ENCODE measurements around the gene SLC3A2. TPM values are rescaled to one million over a fixed set of nuclear protein-coding genes. Genes with fewer than 3 reads are reported as not detected.

Gene SLC3A2
- total and polyA plus RNA-seq, 2 of the 13 experiments (the other 11 are each of a cell fraction or from before 2014, with no cell fraction given): 213 to 226 TPM

DNA sequence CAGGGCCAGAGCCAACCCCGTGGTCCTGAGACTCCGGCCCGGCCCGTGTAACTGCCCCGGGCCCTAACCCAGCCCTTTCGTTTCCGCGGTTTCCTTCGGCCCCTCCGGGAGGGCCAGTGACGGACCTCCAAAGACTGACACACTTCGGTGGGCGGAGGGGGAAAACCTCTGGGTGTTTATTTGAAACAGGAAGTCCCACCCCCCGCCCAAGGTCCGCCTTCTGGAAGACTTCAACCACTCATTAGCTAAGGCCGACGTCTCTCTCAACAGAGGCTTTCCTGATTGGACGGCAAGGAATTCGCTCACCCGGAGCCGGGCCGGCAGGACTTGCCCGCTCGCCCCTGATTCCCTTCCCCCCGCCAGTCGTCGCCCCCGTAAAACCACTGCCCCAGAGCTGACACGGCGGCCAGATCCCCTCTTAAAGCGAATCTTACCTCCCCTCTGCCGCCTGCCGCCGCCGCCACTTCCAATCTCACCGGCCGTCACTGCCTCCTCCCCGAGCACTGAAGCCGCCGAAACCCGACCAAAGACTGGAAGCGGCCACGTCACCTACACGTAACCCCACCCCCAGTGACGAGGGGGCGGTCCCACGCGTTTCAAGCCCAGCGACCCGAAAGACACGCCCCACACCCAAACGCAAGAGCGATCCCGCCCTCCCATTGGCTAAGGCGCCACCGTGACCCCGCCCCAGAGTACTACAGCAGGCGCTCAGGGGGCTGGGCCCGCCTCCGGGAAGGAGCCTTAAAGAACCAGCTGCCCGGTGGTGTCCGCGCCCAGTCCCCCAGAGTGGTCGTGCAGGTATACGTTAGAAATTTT is 49.0 kb upstream of the SLC3A2 start, which contains the start of gene STX5 (continued):
- TF ChIP-seq NAIF1 (CRISPR knock-in tag; IDR thresholded peaks at IDR 0.05; ENCODE audit: borderline replicate concordance) (no peak), ZNF24 (IDR thresholded peaks at IDR 0.05) (no peak), ZNF709 (CRISPR knock-in tag; IDR thresholded peaks at IDR 0.05) (peak; percentile 69; the same call in 1 of the 2 replicates), EZH2 (conservative IDR thresholded peaks at IDR 0.05; ENCODE audit: low read depth, low read length) (no peak), ASH2L (IDR thresholded peaks at IDR 0.05; ENCODE audit: insufficient read length, low read depth, low read length) (peak; percentile 72), ZNF749 (CRISPR knock-in tag; IDR thresholded peaks at IDR 0.05; ENCODE audit: borderline replicate concordance) (0 out of 2 replicates have a peak, but pooled peaks have one; percentile 25), NFKBIZ (CRISPR knock-in tag; IDR thresholded peaks at IDR 0.05) (0 out of 2 replicates have a peak, but pooled peaks have one; percentile 22), DMAP1 (CRISPR knock-in tag; IDR thresholded peaks at IDR 0.05) (peak; percentile 75; the same call in 1 of the 2 replicates), POLR2AphosphoS5 (IDR thresholded peaks at IDR 0.05; ENCODE audit: low read depth, low read length) (peak; percentile 81), KLF15 (CRISPR knock-in tag; IDR thresholded peaks at IDR 0.05; ENCODE audit: borderline replicate concordance) (0 out of 2 replicates have a peak, but pooled peaks have one; percentile 43), TBL1XR1 (IDR thresholded peaks at IDR 0.05; ENCODE audit: borderline replicate concordance, low read length, partially characterized antibody) (peak; percentile 24), TCF12 (IDR thresholded peaks at IDR 0.05) (no peak), TCF12 (CRISPR knock-in tag; IDR thresholded peaks at IDR 0.05) (no peak), ARNT2 (CRISPR knock-in tag; IDR thresholded peaks at IDR 0.05; ENCODE audit: low read depth) (peak; percentile 87), HIVEP1 (CRISPR knock-in tag; IDR thresholded peaks at IDR 0.05) (peak; percentile 80), MED13 (CRISPR knock-in tag; IDR thresholded peaks at IDR 0.05) (0 out of 2 replicates have a peak, but pooled peaks have one; percentile 15), SP5 (CRISPR knock-in tag; IDR thresholded peaks at IDR 0.05; ENCODE audit: borderline replicate concordance, low read depth) (peak; percentile 12; the same call in 1 of the 2 replicates), THAP11 (CRISPR knock-in tag; IDR thresholded peaks at IDR 0.05) (peak; percentile 75)
- TF ChIP-seq, protein P1, sequence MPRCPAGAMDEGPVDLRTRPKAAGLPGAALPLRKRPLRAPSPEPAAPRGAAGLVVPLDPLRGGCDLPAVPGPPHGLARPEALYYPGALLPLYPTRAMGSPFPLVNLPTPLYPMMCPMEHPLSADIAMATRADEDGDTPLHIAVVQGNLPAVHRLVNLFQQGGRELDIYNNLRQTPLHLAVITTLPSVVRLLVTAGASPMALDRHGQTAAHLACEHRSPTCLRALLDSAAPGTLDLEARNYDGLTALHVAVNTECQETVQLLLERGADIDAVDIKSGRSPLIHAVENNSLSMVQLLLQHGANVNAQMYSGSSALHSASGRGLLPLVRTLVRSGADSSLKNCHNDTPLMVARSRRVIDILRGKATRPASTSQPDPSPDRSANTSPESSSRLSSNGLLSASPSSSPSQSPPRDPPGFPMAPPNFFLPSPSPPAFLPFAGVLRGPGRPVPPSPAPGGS (CRISPR knock-in tag; IDR thresholded peaks at IDR 0.05): peak; percentile 54; the same call in 1 of the 2 replicates
- TF ChIP-seq, protein P2, sequence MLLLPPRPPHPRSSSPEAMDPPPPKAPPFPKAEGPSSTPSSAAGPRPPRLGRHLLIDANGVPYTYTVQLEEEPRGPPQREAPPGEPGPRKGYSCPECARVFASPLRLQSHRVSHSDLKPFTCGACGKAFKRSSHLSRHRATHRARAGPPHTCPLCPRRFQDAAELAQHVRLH (CRISPR knock-in tag; IDR thresholded peaks at IDR 0.05; ENCODE audit: borderline replicate concordance, low read depth): 0 out of 2 replicates have a peak, but pooled peaks have one; percentile 26
- TF ChIP-seq, protein P3, sequence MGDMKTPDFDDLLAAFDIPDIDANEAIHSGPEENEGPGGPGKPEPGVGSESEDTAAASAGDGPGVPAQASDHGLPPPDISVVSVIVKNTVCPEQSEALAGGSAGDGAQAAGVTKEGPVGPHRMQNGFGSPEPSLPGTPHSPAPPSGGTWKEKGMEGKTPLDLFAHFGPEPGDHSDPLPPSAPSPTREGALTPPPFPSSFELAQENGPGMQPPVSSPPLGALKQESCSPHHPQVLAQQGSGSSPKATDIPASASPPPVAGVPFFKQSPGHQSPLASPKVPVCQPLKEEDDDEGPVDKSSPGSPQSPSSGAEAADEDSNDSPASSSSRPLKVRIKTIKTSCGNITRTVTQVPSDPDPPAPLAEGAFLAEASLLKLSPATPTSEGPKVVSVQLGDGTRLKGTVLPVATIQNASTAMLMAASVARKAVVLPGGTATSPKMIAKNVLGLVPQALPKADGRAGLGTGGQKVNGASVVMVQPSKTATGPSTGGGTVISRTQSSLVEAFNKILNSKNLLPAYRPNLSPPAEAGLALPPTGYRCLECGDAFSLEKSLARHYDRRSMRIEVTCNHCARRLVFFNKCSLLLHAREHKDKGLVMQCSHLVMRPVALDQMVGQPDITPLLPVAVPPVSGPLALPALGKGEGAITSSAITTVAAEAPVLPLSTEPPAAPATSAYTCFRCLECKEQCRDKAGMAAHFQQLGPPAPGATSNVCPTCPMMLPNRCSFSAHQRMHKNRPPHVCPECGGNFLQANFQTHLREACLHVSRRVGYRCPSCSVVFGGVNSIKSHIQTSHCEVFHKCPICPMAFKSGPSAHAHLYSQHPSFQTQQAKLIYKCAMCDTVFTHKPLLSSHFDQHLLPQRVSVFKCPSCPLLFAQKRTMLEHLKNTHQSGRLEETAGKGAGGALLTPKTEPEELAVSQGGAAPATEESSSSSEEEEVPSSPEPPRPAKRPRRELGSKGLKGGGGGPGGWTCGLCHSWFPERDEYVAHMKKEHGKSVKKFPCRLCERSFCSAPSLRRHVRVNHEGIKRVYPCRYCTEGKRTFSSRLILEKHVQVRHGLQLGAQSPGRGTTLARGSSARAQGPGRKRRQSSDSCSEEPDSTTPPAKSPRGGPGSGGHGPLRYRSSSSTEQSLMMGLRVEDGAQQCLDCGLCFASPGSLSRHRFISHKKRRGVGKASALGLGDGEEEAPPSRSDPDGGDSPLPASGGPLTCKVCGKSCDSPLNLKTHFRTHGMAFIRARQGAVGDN (CRISPR knock-in tag; IDR thresholded peaks at IDR 0.05): peak; percentile 60
